Activated CD4-positive, alpha-beta T cell treated with anti-CD3 and anti-CD28 coated beads, Interleukin-2, amount 10 ng/mL, durations not matched to agents 7 days and 5 days (primary cell): Measurements from ENCODE around the gene E2F3. TPM values are rescaled to one million over a fixed set of nuclear protein-coding genes. Genes with fewer than 3 reads are reported as not detected.
A peak's percentile ranks its signal among the peaks of the same experiment; 100 is the strongest.
"Not testable (repeated sequence)": the region's sequence is repeated elsewhere in the genome, so short reads cannot be mapped to it uniquely, and the experiment has no call there.

ENCODE experiments used
- CTCF ChIA-PET: fragments of 350-600 bp; sonication (Branson Sonifier 250); formaldehyde crosslinking; loops from one replicate; lab custom pipeline; 2021; ENCODE audit warnings: antibody characterized with exemption; lab: Charles Lee
- POLR2A ChIA-PET: fragments of 350-600 bp; sonication (Branson Sonifier 250); formaldehyde crosslinking; loops from one replicate; lab custom pipeline; 2021; ENCODE audit warnings: antibody characterized with exemption; lab: Charles Lee
- DNase-seq: peaks from one replicate; pipeline ENCODE4 v3.0.0-alpha.2; 2020
- H3K27ac Mint-ChIP-seq: one replicate; pipeline ENCODE4 v1.8.0; 2021; ENCODE audit warnings: mild to moderate bottlenecking, moderate library complexity, mixed read lengths
- H3K27me3 Mint-ChIP-seq: one replicate; pipeline ENCODE4 v1.8.0; 2021; ENCODE audit warnings: mixed read lengths
- H3K36me3 Mint-ChIP-seq: one replicate; pipeline ENCODE4 v1.8.0; 2021; ENCODE audit warnings: low read depth, mixed read lengths
- H3K4me1 Mint-ChIP-seq: one replicate; pipeline ENCODE4 v1.8.0; 2021; ENCODE audit warnings: mixed read lengths
- H3K4me3 Mint-ChIP-seq: one replicate; pipeline ENCODE4 v1.8.0; 2021; ENCODE audit warnings: mild to moderate bottlenecking, moderate library complexity, mixed read lengths
- H3K9me3 Mint-ChIP-seq: one replicate; pipeline ENCODE4 v1.8.0; 2021; ENCODE audit warnings: mixed read lengths
- total RNA-seq, 2 experiments: library from RNA; stranded (reverse); gene quantifications; one replicate each; pipeline ENCODE4 v1.2.3, GENCODE V29; 2021

E2F3 gene
- total RNA-seq, 2 experiments from 2014 or later, result 30.9 to 33.9 TPM

- H3K4me1 Mint-ChIP-seq, result no peaks in the 10 kb centered on the region
- no peak overlapping the region for H3K4me3 Mint-ChIP-seq
- CTCF ChIA-PET, result no interaction called here
- POLR2A ChIA-PET, result no interaction called here
- no peak overlapping the region for H3K27ac Mint-ChIP-seq
- peaks cover 50% of the 10 kb centered on the region for H3K36me3 Mint-ChIP-seq
- no peaks in the 10 kb centered on the region for H3K9me3 Mint-ChIP-seq
- no peak for DNase-seq
- H3K27me3 Mint-ChIP-seq, result no peaks in the 10 kb centered on the region
Observed at GRCh38 chr6:20479526-20479925, 77.8 kb downstream of the E2F3 start.

- Mint-ChIP-seq H3K4me3 (no peak overlapping the region), H3K27me3 (no peaks in the 10 kb centered on the region), H3K36me3 (peaks cover 61% of the 10 kb centered on the region), H3K4me1 (no peaks in the 10 kb centered on the region), H3K9me3 (no peaks in the 10 kb centered on the region), H3K27ac (no peak overlapping the region)
- no peak for DNase-seq
- ChIA-PET CTCF (no interaction called here), POLR2A (no interaction called here)
Observed at GRCh38 chr6:20481281-20481680, 79.6 kb downstream of the E2F3 start.

- Mint-ChIP-seq H3K27me3 (no peaks in the 10 kb centered on the region), H3K36me3 (peaks cover 82% of the 10 kb centered on the region), H3K4me3 (no peak overlapping the region), H3K4me1 (no peaks in the 10 kb centered on the region), H3K9me3 (no peaks in the 10 kb centered on the region), H3K27ac (no peak overlapping the region)
- POLR2A ChIA-PET, result no interaction called here
- CTCF ChIA-PET, result no interaction called here
- DNase-seq, result no peak
Observed at GRCh38 chr6:20483887-20484497, 82.3 kb downstream of the E2F3 start.

GRCh38 chr6:20486641-20487040, 85.0 kb downstream of the E2F3 start:
- ChIA-PET POLR2A (no interaction called here), CTCF (interaction anchor here (0.8 kb wide), 1 partner anchor 22 kb away, joined by 3 read pairs; no protein-coding TSS in a partner anchor)
- no peaks in the 10 kb centered on the region for H3K9me3 Mint-ChIP-seq
- no peaks in the 10 kb centered on the region for H3K27me3 Mint-ChIP-seq
- DNase-seq, result no peak
- no peak overlapping the region for H3K4me3 Mint-ChIP-seq
- no peaks in the 10 kb centered on the region for H3K4me1 Mint-ChIP-seq
- no peak overlapping the region for H3K27ac Mint-ChIP-seq
- peaks cover 86% of the 10 kb centered on the region for H3K36me3 Mint-ChIP-seq

GRCh38 chr6:20487669-20488375, 86.1 kb downstream of the E2F3 start:
- CTCF ChIA-PET, result no interaction called here
- Mint-ChIP-seq H3K27ac (no peak overlapping the region), H3K4me3 (no peak overlapping the region), H3K36me3 (peaks cover 81% of the 10 kb centered on the region), H3K4me1 (no peaks in the 10 kb centered on the region), H3K9me3 (no peaks in the 10 kb centered on the region), H3K27me3 (no peaks in the 10 kb centered on the region)
- POLR2A ChIA-PET, result no interaction called here
- DNase-seq, result no peak

- peaks cover 60% of the 10 kb centered on the region for H3K36me3 Mint-ChIP-seq
- H3K9me3 Mint-ChIP-seq, result no peaks in the 10 kb centered on the region
- no peak for DNase-seq
- no peaks in the 10 kb centered on the region for H3K4me1 Mint-ChIP-seq
- H3K27ac Mint-ChIP-seq, result no peak overlapping the region
- H3K4me3 Mint-ChIP-seq, result no peak overlapping the region
- ChIA-PET POLR2A (no interaction called here), CTCF (interaction anchor here (1.0 kb wide), 1 partner anchor 86 kb away, joined by 3 read pairs; no protein-coding TSS in a partner anchor)
- H3K27me3 Mint-ChIP-seq, result no peaks in the 10 kb centered on the region
Observed at GRCh38 chr6:20490591-20490990, 88.9 kb downstream of the E2F3 start.

- ChIA-PET CTCF (no interaction called here), POLR2A (no interaction called here)
- H3K4me3 Mint-ChIP-seq, result no peak overlapping the region
- no peak for DNase-seq
- no peaks in the 10 kb centered on the region for H3K4me1 Mint-ChIP-seq
- H3K27me3 Mint-ChIP-seq, result no peaks in the 10 kb centered on the region
- H3K36me3 Mint-ChIP-seq, result peaks cover 46% of the 10 kb centered on the region
- no peaks in the 10 kb centered on the region for H3K9me3 Mint-ChIP-seq
- H3K27ac Mint-ChIP-seq, result no peak overlapping the region
Observed at GRCh38 chr6:20492099-20492498, 90.4 kb downstream of the E2F3 start.

GRCh38 chr6:20497216-20498040, 95.7 kb downstream of the E2F3 start:
- Mint-ChIP-seq H3K36me3 (peaks cover 4% of the 10 kb centered on the region), H3K4me1 (no peaks in the 10 kb centered on the region), H3K4me3 (no peak overlapping the region), H3K27me3 (no peaks in the 10 kb centered on the region), H3K27ac (no peak overlapping the region), H3K9me3 (no peaks in the 10 kb centered on the region)
- DNase-seq, result no peak
- CTCF ChIA-PET, result no interaction called here
- POLR2A ChIA-PET, result no interaction called here

- H3K9me3 Mint-ChIP-seq, result no peaks in the 10 kb centered on the region
- no peak for DNase-seq
- peaks cover 4% of the 10 kb centered on the region for H3K27me3 Mint-ChIP-seq
- ChIA-PET POLR2A (no interaction called here), CTCF (no interaction called here)
- H3K36me3 Mint-ChIP-seq, result peaks cover 4% of the 10 kb centered on the region
- H3K4me3 Mint-ChIP-seq, result no peak overlapping the region
- no peak overlapping the region for H3K27ac Mint-ChIP-seq
- no peaks in the 10 kb centered on the region for H3K4me1 Mint-ChIP-seq
Observed at GRCh38 chr6:20498041-20498385, 96.3 kb downstream of the E2F3 start.

- POLR2A ChIA-PET, result no interaction called here
- DNase-seq, result no peak
- H3K27me3 Mint-ChIP-seq, result peaks cover 6% of the 10 kb centered on the region
- H3K4me1 Mint-ChIP-seq, result no peaks in the 10 kb centered on the region
- CTCF ChIA-PET, result no interaction called here
- no peak overlapping the region for H3K4me3 Mint-ChIP-seq
- no peaks in the 10 kb centered on the region for H3K9me3 Mint-ChIP-seq
- no peak overlapping the region for H3K27ac Mint-ChIP-seq
- H3K36me3 Mint-ChIP-seq, result no peaks in the 10 kb centered on the region
Observed at GRCh38 chr6:20509212-20509611, 107.5 kb downstream of the E2F3 start.

GRCh38 chr6:20511852-20512251, 110.2 kb downstream of the E2F3 start:
- H3K9me3 Mint-ChIP-seq, result no peaks in the 10 kb centered on the region
- H3K4me1 Mint-ChIP-seq, result no peaks in the 10 kb centered on the region
- POLR2A ChIA-PET, result no interaction called here
- H3K27ac Mint-ChIP-seq, result no peak overlapping the region
- no peak overlapping the region for H3K4me3 Mint-ChIP-seq
- peaks cover 3% of the 10 kb centered on the region for H3K27me3 Mint-ChIP-seq
- no peaks in the 10 kb centered on the region for H3K36me3 Mint-ChIP-seq
- CTCF ChIA-PET, result interaction anchor here (1.5 to 1.8 kb wide), 2 partner anchors 16 to 19 kb away, joined by 4 to 5 read pairs; no protein-coding TSS in a partner anchor
- DNase-seq, result no peak

- H3K9me3 Mint-ChIP-seq, H3K36me3 Mint-ChIP-seq, DNase-seq, H3K27ac Mint-ChIP-seq, POLR2A ChIA-PET, H3K4me3 Mint-ChIP-seq: not testable (repeated sequence)
- Mint-ChIP-seq H3K4me1 (peaks cover 21% of the 10 kb centered on the region), H3K27me3 (peaks cover 10% of the 10 kb centered on the region)
- CTCF ChIA-PET, result interaction anchor here (0.6 to 1.5 kb wide), 2 partner anchors 47 to 121 kb away, joined by 3 read pairs; no protein-coding TSS in a partner anchor
Observed at GRCh38 chr6:20525208-20525607, 123.5 kb downstream of the E2F3 start.

- POLR2A ChIA-PET, H3K4me3 Mint-ChIP-seq, H3K9me3 Mint-ChIP-seq, H3K27me3 Mint-ChIP-seq, H3K36me3 Mint-ChIP-seq: not testable (repeated sequence)
- Mint-ChIP-seq H3K4me1 (peaks cover 33% of the 10 kb centered on the region), H3K27ac (peak overlapping the region; percentile 64)
- CTCF ChIA-PET, result interaction anchor here (2.0 kb wide), 1 partner anchor 241 kb away, joined by 8 read pairs; no protein-coding TSS in a partner anchor
- peak; percentile 21 for DNase-seq
Observed at GRCh38 chr6:20529086-20529448, 127.4 kb downstream of the E2F3 start.
